WTC11 (cell line): ENCODE data around the gene ABR. TPM values are rescaled to one million over a fixed set of nuclear protein-coding genes. Genes with fewer than 3 reads are reported as not detected.

Source experiments
- ATAC-seq: fragments of 200-7000 bp; cut with Tn5 transposase; 2 replicates; pipeline ENCODE4 v1.10.0; 2021; ENCODE audit warnings: mild to moderate bottlenecking, moderate library complexity
- CTCF ChIA-PET: fragments of 300-600 bp; sonication (Branson Sonifier 250); formaldehyde crosslinking; loops from one replicate; lab custom pipeline; 2021; ENCODE audit warnings: antibody characterized with exemption; lab: Charles Lee
- POLR2A ChIA-PET: fragments of 350-600 bp; sonication (Branson Sonifier 250); formaldehyde crosslinking; loops from one replicate; lab custom pipeline; 2021; ENCODE audit warnings: antibody characterized with exemption; lab: Charles Lee
- DNase-seq: peaks from one replicate; pipeline ENCODE4 v3.0.0; 2021; ENCODE audit warnings: low spot score
- H3K27ac Mint-ChIP-seq: 2 replicates; pipeline ENCODE4 v1.8.0; 2021; ENCODE audit warnings: mixed read lengths
- H3K27me3 Mint-ChIP-seq: 2 replicates; pipeline ENCODE4 v1.8.0; 2021; ENCODE audit warnings: low read depth, mild to moderate bottlenecking, moderate library complexity, mixed read lengths
- H3K36me3 Mint-ChIP-seq: 2 replicates; pipeline ENCODE4 v1.8.0; 2021; ENCODE audit warnings: mixed read lengths
- H3K4me1 Mint-ChIP-seq: 2 replicates; pipeline ENCODE4 v1.8.0; 2022; ENCODE audit warnings: mixed read lengths
- H3K4me3 Mint-ChIP-seq: 2 replicates; pipeline ENCODE4 v1.8.0; 2021; ENCODE audit warnings: mild to moderate bottlenecking, moderate library complexity, mixed read lengths
- H3K9me3 Mint-ChIP-seq: 2 replicates; pipeline ENCODE4 v1.8.0; 2021; ENCODE audit warnings: mixed read lengths
- AR ChIP-seq: fragments of 250-450 bp; sonication (Bioruptor Pico); IDR thresholded peaks from 2 replicates; pipeline ENCODE4 v1.9.0; 2021; ENCODE audit warnings: mild to moderate bottlenecking
- ATF2 ChIP-seq: sonication (generic); formaldehyde crosslinking; IDR thresholded peaks from 2 replicates; pipeline ENCODE4 v1.8.1; 2022; ENCODE audit warnings: low read depth, missing genetic modification reagents, borderline replicate concordance
- ATF3 ChIP-seq: sonication (generic); formaldehyde crosslinking; conservative IDR thresholded peaks from 2 replicates; pipeline ENCODE4 v1.8.1; 2022; ENCODE audit warnings: mild to moderate bottlenecking, missing genetic modification reagents
- CREB1 ChIP-seq: sonication (generic); formaldehyde crosslinking; IDR thresholded peaks from 2 replicates; pipeline ENCODE4 v1.8.0; 2023; ENCODE audit warnings: mild to moderate bottlenecking, missing genetic modification reagents
- CTCF ChIP-seq: fragments of 200-600 bp; IDR thresholded peaks from 2 replicates; pipeline ENCODE4 v1.8.0; 2022; ENCODE audit warnings: antibody characterized with exemption
- E2F1 ChIP-seq: sonication (generic); formaldehyde crosslinking; IDR thresholded peaks from 2 replicates; pipeline ENCODE4 v1.8.0; 2022; ENCODE audit warnings: mild to moderate bottlenecking, missing genetic modification reagents
- GRHL2 ChIP-seq: fragments of 250-450 bp; sonication (Bioruptor Pico); IDR thresholded peaks from 2 replicates; pipeline ENCODE4 v1.8.0; 2022; ENCODE audit warnings: mild to moderate bottlenecking, moderate library complexity; ENCODE audit not compliant: insufficient replicate concordance, severe bottlenecking
- IRF1 ChIP-seq: sonication (generic); formaldehyde crosslinking; IDR thresholded peaks from 2 replicates; pipeline ENCODE4 v1.8.0; 2023; ENCODE audit warnings: missing genetic modification reagents
- MYBL2 ChIP-seq: sonication (generic); formaldehyde crosslinking; IDR thresholded peaks from 2 replicates; pipeline ENCODE4 v1.8.1; 2023; ENCODE audit warnings: mild to moderate bottlenecking, moderate library complexity, missing genetic modification reagents
- NR2C2 ChIP-seq: sonication (generic); formaldehyde crosslinking; IDR thresholded peaks from 2 replicates; pipeline ENCODE4 v1.8.0; 2022; ENCODE audit warnings: mild to moderate bottlenecking, missing genetic modification reagents
- OVOL2 ChIP-seq: fragments of 250-450 bp; sonication (Bioruptor Pico); IDR thresholded peaks from 2 replicates; pipeline ENCODE4 v1.9.0; 2021; ENCODE audit warnings: mild to moderate bottlenecking, borderline replicate concordance
- PREB ChIP-seq: sonication (generic); formaldehyde crosslinking; IDR thresholded peaks from 2 replicates; pipeline ENCODE4 v1.8.1; 2022; ENCODE audit warnings: mild to moderate bottlenecking, missing genetic modification reagents, moderate library complexity, borderline replicate concordance
- RELA ChIP-seq: sonication (generic); formaldehyde crosslinking; IDR thresholded peaks from 2 replicates; pipeline ENCODE4 v1.8.1; 2022; ENCODE audit warnings: missing genetic modification reagents, mild to moderate bottlenecking, borderline replicate concordance
- ZBTB21 ChIP-seq: sonication (generic); formaldehyde crosslinking; IDR thresholded peaks from 2 replicates; pipeline ENCODE4 v1.8.1; 2023; ENCODE audit warnings: mild to moderate bottlenecking, missing genetic modification reagents, borderline replicate concordance
- ZBTB43 ChIP-seq: sonication (generic); formaldehyde crosslinking; IDR thresholded peaks from 2 replicates; pipeline ENCODE4 v1.8.1; 2023; ENCODE audit warnings: mild to moderate bottlenecking, missing genetic modification reagents
- ZMAT4 ChIP-seq: fragments of 250-450 bp; sonication (Bioruptor Pico); IDR thresholded peaks from 2 replicates; pipeline ENCODE4 v1.9.0; 2021; ENCODE audit warnings: mild to moderate bottlenecking
- ZSCAN18 ChIP-seq: fragments of 250-450 bp; sonication (Bioruptor Pico); IDR thresholded peaks from 2 replicates; pipeline ENCODE4 v2.1.2; 2022; ENCODE audit warnings: mild to moderate bottlenecking, moderate library complexity
- total RNA-seq: library from RNA; stranded (reverse); gene quantifications from 3 replicates; pipeline ENCODE4 v1.2.3, GENCODE V29; 2021

The ABR gene
- total RNA-seq, 1 experiment from 2014 or later = 38.0 TPM

- no peak for TF ChIP-seq CTCF
- no peak for TF ChIP-seq GRHL2 (CRISPR knock-in tag)
Measured at GRCh38 chr17:1071103-1071825, 108.5 kb downstream of the ABR start (continued).

- ChIA-PET POLR2A (no interaction called here), CTCF (no interaction called here)
- Mint-ChIP-seq H3K36me3 (peaks cover 27% of the 10 kb centered on the region), H3K9me3 (peaks cover 12% of the 10 kb centered on the region), H3K4me3 (no peak overlapping the region), H3K27ac (no peak overlapping the region), H3K4me1 (no peaks in the 10 kb centered on the region), H3K27me3 (0 out of 2 replicates have a peak, but pooled peaks cover 2% of the 10 kb centered on the region)
- ATAC-seq (no peak), DNase-seq (no peak)
- no peak for TF ChIP-seq ATF3 (CRISPR knock-in tag)
- no peak for TF ChIP-seq IRF1 (CRISPR knock-in tag)
- TF ChIP-seq GRHL2 (CRISPR knock-in tag) = no peak
- no peak for TF ChIP-seq OVOL2
- no peak for TF ChIP-seq ATF2 (CRISPR knock-in tag)
- TF ChIP-seq NR2C2 = no peak
- TF ChIP-seq RELA (CRISPR knock-in tag) = no peak
- no peak for TF ChIP-seq ZMAT4 (CRISPR knock-in tag)
- no peak for TF ChIP-seq ZBTB21 (CRISPR knock-in tag)
- no peak for TF ChIP-seq MYBL2 (CRISPR knock-in tag)
- no peak for TF ChIP-seq E2F1 (CRISPR knock-in tag)
- TF ChIP-seq AR = no peak
- no peak for TF ChIP-seq PREB (CRISPR knock-in tag)
- no peak for TF ChIP-seq ZSCAN18 (CRISPR knock-in tag)
- TF ChIP-seq CREB1 (CRISPR knock-in tag) = no peak
- TF ChIP-seq ZBTB43 (CRISPR knock-in tag) = no peak
Measured at GRCh38 chr17:1070411-1070810, 109.4 kb downstream of the ABR start.
